ENCODE data around the gene SLC26A8. TPM values are rescaled to one million over a fixed set of nuclear protein-coding genes. Genes with fewer than 3 reads are reported as not detected.

Gene SLC26A8
- total RNA-seq, 2 experiments from 2014 or later: not detected

DNA sequence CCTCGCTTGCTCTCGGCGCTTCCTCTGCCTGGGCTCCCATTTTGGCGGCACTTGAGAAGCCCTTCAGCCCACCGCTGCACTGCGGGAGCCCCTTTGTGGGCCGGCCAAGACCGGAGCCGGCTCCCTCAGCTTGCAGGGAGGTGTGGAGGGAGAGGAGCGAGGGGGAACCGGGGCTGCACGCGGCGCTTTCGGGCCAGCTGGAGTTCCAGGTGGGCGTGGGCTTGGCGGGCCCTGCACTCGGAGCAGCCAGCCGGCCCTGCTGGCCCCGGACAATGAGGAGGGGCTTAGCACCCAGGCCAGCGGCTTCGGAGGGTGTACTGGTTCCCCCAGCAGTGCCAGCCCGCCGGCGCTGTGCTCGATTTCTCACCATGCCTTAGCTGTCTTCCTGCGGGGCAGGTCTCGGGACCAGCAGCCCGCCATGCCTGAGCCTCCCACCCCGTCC lies 93.3 kb downstream of the SLC26A8 start:
- Mint-ChIP-seq H3K9me3 (no peaks in the 10 kb centered on the region), H3K4me1 (ENCODE audit: low read depth) (no peaks in the 10 kb centered on the region), H3K4me3 (no peak overlapping the region), H3K27me3 (no peaks in the 10 kb centered on the region), H3K27ac (no peak overlapping the region), H3K36me3 (ENCODE audit: low read depth) (no peaks in the 10 kb centered on the region)
- DNase-seq (no peak), ATAC-seq (ENCODE audit: poor library complexity) (no peak)
- CTCF ChIA-PET: no interaction called here
- TF ChIP-seq, protein P1, sequence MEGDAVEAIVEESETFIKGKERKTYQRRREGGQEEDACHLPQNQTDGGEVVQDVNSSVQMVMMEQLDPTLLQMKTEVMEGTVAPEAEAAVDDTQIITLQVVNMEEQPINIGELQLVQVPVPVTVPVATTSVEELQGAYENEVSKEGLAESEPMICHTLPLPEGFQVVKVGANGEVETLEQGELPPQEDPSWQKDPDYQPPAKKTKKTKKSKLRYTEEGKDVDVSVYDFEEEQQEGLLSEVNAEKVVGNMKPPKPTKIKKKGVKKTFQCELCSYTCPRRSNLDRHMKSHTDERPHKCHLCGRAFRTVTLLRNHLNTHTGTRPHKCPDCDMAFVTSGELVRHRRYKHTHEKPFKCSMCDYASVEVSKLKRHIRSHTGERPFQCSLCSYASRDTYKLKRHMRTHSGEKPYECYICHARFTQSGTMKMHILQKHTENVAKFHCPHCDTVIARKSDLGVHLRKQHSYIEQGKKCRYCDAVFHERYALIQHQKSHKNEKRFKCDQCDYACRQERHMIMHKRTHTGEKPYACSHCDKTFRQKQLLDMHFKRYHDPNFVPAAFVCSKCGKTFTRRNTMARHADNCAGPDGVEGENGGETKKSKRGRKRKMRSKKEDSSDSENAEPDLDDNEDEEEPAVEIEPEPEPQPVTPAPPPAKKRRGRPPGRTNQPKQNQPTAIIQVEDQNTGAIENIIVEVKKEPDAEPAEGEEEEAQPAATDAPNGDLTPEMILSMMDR (IDR thresholded peaks at IDR 0.05): no peak
- Histone ChIP-seq H3K9me3 (ENCODE audit: control insufficient read depth in 1 of 2, insufficient read depth in 1 of 2, low read length in 2 of 2) (no peaks in the 10 kb centered on the region), H3K27ac (ENCODE audit: low read depth in 1 of 2, low read length in 2 of 2) (no peak overlapping the region), H3K4me1 (ENCODE audit: insufficient read depth, low read length) (no peaks in the 10 kb centered on the region), H3K4me3 (ENCODE audit: low read length) (no peak overlapping the region), H3K36me3 (ENCODE audit: insufficient read depth, low read length) (no peaks in the 10 kb centered on the region), H3K27me3 (ENCODE audit: control insufficient read depth in 1 of 2, insufficient read depth in 2 of 2, low read length in 2 of 2) (no peaks in the 10 kb centered on the region)
- intact Hi-C loops (cut with DNase I, micrococcal nuclease): no loop called here
- POLR2A ChIA-PET: interaction anchor here (0.6 to 0.7 kb wide), 2 partner anchors 27 to 463 kb away, joined by 3 read pairs; no protein-coding TSS in a partner anchor

DNA sequence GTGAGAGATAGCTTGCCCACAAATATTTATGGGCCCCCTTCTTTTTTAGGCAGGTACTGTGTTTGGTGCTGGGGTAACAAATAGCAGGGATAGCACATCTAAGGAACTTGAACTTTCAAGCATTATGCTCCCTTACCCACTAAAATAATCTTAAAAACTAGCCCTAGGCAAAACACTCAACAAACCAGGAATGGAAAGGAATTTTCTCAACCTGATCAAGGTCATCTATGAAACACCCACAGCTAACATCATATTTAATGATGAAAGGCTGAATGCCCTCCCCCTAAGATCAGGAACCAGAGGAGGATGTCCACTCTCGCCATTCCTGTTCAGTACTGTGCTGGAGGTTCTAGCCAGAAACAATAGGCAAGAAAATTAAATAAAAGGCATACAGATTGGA lies 94.8 kb downstream of the SLC26A8 start:
- no peak overlapping the region for H3K4me3 Mint-ChIP-seq
- Histone ChIP-seq H3K4me3 (ENCODE audit: low read length) (no peak overlapping the region), H3K27me3 (ENCODE audit: control insufficient read depth in 1 of 2, insufficient read depth in 2 of 2, low read length in 2 of 2) (no peaks in the 10 kb centered on the region), H3K9me3 (ENCODE audit: control insufficient read depth in 1 of 2, insufficient read depth in 1 of 2, low read length in 2 of 2) (no peaks in the 10 kb centered on the region), H3K27ac (ENCODE audit: low read depth in 1 of 2, low read length in 2 of 2) (no peak overlapping the region), H3K4me1 (ENCODE audit: insufficient read depth, low read length) (no peaks in the 10 kb centered on the region), H3K36me3 (ENCODE audit: insufficient read depth, low read length) (no peaks in the 10 kb centered on the region)
- no peak overlapping the region for H3K27ac Mint-ChIP-seq
- no peaks in the 10 kb centered on the region for H3K27me3 Mint-ChIP-seq
- ATAC-seq (ENCODE audit: poor library complexity) (no peak), DNase-seq (no peak)
- intact Hi-C loops (cut with DNase I, micrococcal nuclease): no loop called here
- CTCF ChIA-PET: interaction anchor here (0.6 to 1.2 kb wide), 2 partner anchors 8 to 912 kb away, joined by 3 read pairs; partner anchors contain the start of gene SRPK1
- TF ChIP-seq, protein P1 (IDR thresholded peaks at IDR 0.05): no peak
- POLR2A ChIA-PET: no interaction called here
- H3K36me3 Mint-ChIP-seq (ENCODE audit: low read depth): no peaks in the 10 kb centered on the region
- no peaks in the 10 kb centered on the region for H3K9me3 Mint-ChIP-seq
- H3K4me1 Mint-ChIP-seq (ENCODE audit: low read depth): no peaks in the 10 kb centered on the region

DNA sequence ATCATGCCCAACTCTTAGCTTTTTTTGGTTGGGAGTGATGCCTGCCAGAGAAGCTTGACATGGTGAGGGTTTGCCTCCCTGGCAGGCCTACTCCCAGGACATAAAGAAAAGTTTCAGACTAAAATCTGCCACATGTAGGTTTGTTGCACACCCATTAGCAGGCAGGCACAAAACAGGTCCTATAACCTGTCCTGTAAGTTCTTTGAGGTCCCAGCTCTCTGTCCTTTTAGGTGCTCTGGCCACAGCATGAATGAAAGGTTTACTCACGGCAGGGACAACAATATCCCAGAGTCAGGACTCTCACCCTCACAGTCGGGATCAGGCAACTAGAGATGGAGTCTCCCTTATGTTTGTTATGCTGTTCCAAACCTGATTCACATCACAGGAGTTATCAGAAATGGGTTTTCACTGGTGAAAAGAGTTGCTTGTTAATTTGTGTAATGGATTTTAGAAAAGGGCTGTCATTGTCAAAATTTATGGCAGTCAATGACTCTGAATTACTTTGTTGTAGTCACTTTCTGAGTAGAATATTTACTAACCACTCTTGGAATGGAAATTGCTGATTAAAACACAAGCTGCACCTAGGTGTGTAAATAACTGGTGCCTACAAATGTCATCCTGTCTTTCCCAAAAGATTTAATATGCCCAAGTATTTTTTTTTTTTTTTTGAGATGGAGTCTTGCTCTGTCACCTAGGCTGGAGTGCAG lies 97.8 kb downstream of the SLC26A8 start:
- Mint-ChIP-seq H3K36me3 (ENCODE audit: low read depth) (no peaks in the 10 kb centered on the region), H3K27ac (no peak overlapping the region), H3K4me3 (no peak overlapping the region), H3K4me1 (ENCODE audit: low read depth) (peaks cover 3% of the 10 kb centered on the region), H3K27me3 (no peaks in the 10 kb centered on the region), H3K9me3 (no peaks in the 10 kb centered on the region)
- Histone ChIP-seq H3K4me1 (ENCODE audit: insufficient read depth, low read length) (no peaks in the 10 kb centered on the region), H3K27ac (ENCODE audit: low read depth in 1 of 2, low read length in 2 of 2) (no peak overlapping the region), H3K9me3 (ENCODE audit: control insufficient read depth in 1 of 2, insufficient read depth in 1 of 2, low read length in 2 of 2) (no peaks in the 10 kb centered on the region), H3K27me3 (ENCODE audit: control insufficient read depth in 1 of 2, insufficient read depth in 2 of 2, low read length in 2 of 2) (no peaks in the 10 kb centered on the region), H3K36me3 (ENCODE audit: insufficient read depth, low read length) (no peaks in the 10 kb centered on the region), H3K4me3 (ENCODE audit: low read length) (no peak overlapping the region)
- POLR2A ChIA-PET: interaction anchor here (0.6 kb wide), 1 partner anchor 23 kb away, joined by 3 read pairs; no protein-coding TSS in a partner anchor
- ATAC-seq (ENCODE audit: poor library complexity) (no peak), DNase-seq (no peak)
- CTCF ChIA-PET: no interaction called here
- intact Hi-C loops (cut with DNase I, micrococcal nuclease): no loop called here
- TF ChIP-seq, protein P1 (IDR thresholded peaks at IDR 0.05): no peak
